ENCODE measurements around the gene STRN.
"Not testable (repeated sequence)": the region's sequence is repeated elsewhere in the genome, so short reads cannot be mapped to it uniquely, and the experiment has no call there.

STRN gene, protein sequence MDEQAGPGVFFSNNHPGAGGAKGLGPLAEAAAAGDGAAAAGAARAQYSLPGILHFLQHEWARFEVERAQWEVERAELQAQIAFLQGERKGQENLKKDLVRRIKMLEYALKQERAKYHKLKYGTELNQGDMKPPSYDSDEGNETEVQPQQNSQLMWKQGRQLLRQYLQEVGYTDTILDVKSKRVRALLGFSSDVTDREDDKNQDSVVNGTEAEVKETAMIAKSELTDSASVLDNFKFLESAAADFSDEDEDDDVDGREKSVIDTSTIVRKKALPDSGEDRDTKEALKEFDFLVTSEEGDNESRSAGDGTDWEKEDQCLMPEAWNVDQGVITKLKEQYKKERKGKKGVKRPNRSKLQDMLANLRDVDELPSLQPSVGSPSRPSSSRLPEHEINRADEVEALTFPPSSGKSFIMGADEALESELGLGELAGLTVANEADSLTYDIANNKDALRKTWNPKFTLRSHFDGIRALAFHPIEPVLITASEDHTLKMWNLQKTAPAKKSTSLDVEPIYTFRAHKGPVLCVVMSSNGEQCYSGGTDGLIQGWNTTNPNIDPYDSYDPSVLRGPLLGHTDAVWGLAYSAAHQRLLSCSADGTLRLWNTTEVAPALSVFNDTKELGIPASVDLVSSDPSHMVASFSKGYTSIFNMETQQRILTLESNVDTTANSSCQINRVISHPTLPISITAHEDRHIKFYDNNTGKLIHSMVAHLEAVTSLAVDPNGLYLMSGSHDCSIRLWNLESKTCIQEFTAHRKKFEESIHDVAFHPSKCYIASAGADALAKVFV

GRCh38 chr2:36966370-36967235, at the start of gene STRN:
STRN (minus strand) TSS chr2:36966536; CDS start chr2:36966463, 73 bp downstream.
- H3K27ac ChIP-seq = peak within 1 kb of the TSS; percentile 79
- DNase-seq (ENCODE audit: low read depth, low spot score) = peak; percentile 87

- H3K27ac ChIP-seq = no peak overlapping the region
Observed at GRCh38 chr2:37013315-37013641, 46.9 kb upstream of the STRN start.

GRCh38 chr2:37011130-37011529, 44.8 kb upstream of the STRN start:
- DNase-seq (ENCODE audit: low read depth, low spot score) = no peak
- H3K27ac ChIP-seq = no peak overlapping the region

More at GRCh38 chr2:37013315-37013641, 46.9 kb upstream of the STRN start:
- DNase-seq (ENCODE audit: low read depth, low spot score) = no peak

- peak overlapping the region; percentile 8 for H3K27ac ChIP-seq
- no peak for DNase-seq (ENCODE audit: low read depth, low spot score)
Observed at GRCh38 chr2:37005118-37005868, 39.0 kb upstream of the STRN start.

DNA sequence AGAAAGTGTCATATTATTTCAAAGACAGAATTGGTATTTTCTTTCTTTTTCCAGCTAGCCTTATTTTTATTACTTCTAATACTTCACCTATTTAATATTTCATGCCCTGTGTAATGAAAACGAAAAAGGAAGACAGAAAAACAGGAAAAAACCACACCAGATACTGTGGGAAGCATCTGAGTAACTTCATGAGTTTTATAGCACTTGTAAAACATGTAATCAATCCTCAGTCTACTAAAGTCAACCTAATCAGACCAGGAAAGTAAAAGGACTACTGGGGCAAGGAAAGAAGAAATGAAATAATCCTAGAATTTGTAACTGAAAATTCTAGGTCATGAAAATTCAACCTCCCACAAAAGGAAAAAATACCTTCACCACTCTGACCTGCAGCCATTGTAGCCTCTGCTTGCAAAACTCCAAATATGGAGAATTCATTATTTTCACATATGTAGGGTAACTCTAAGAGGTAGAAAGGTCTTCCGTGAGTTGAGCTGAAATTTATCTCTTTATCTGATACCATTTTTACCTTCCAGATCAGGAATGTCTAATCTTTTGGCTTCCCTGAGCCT, 34.7 kb upstream of the STRN start:
- H3K27ac ChIP-seq = peak overlapping the region; percentile 20
- DNase-seq (ENCODE audit: low read depth, low spot score) = no peak

DNA sequence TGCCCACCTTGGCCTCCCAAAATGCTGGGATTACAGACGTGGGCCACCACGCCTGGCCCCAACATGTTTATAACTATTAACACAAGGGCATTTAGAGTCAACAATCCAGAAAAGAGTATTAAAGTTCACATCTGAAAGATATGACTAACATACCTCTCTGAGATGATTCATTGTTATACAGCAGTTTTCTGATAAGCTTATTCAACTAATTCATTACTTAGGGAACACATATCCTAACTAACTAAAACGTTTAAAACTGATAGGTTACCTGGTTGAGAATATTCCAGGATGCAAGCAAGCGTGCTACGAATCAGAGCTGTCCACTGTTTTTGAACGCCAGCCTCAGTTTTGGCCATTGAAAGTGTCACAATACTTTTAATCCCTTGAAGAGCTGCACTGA, 34.0 kb upstream of the STRN start:
- H3K27ac ChIP-seq = peak overlapping the region; percentile 20
- DNase-seq (ENCODE audit: low read depth, low spot score) = peak; percentile 12

GRCh38 chr2:36999416-36999815, 33.1 kb upstream of the STRN start:
- H3K27ac ChIP-seq = not testable (repeated sequence)

GRCh38 chr2:36993841-36994620, 27.7 kb upstream of the STRN start:
- DNase-seq (ENCODE audit: low read depth, low spot score) = no peak
- H3K27ac ChIP-seq = no peak overlapping the region

More at GRCh38 chr2:36999416-36999815, 33.1 kb upstream of the STRN start:
- DNase-seq (ENCODE audit: low read depth, low spot score) = not testable (repeated sequence)

- H3K27ac ChIP-seq = no peak overlapping the region
- no peak for DNase-seq (ENCODE audit: low read depth, low spot score)
Observed at GRCh38 chr2:36988008-36988407, 21.7 kb upstream of the STRN start.

GRCh38 chr2:36982467-36982866, 16.1 kb upstream of the STRN start:
- no peak overlapping the region for H3K27ac ChIP-seq
- no peak for DNase-seq (ENCODE audit: low read depth, low spot score)

- H3K27ac ChIP-seq = no peak overlapping the region
- no peak for DNase-seq (ENCODE audit: low read depth, low spot score)
Observed at GRCh38 chr2:36981911-36982310, 15.6 kb upstream of the STRN start.

- not testable (repeated sequence) for H3K27ac ChIP-seq; DNase-seq (ENCODE audit: low read depth, low spot score)
Observed at GRCh38 chr2:36979007-36979406, 12.7 kb upstream of the STRN start.

GRCh38 chr2:36976065-36976464, 9.7 kb upstream of the STRN start:
- H3K27ac ChIP-seq = no peak overlapping the region
- no peak for DNase-seq (ENCODE audit: low read depth, low spot score)

GRCh38 chr2:36975306-36975705, 9.0 kb upstream of the STRN start:
- H3K27ac ChIP-seq = no peak overlapping the region
- no peak for DNase-seq (ENCODE audit: low read depth, low spot score)

DNA sequence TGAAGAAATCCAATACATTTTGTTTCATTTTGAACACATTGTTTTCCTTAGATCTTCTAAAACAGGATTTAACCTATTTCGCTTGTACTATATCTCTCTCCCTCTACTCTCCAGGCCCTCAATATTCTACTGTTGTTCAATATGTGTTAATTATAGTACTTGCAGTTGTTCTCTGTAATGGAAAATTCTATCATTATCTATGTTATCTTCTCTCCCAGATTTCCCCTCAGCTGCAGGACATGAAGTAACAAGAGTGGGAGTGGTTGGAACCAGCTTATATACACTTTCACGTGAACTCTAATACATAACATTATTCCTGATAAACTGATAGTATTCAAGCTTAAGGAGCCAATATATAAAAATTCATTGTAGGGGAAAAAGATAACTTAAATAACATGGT, 7.0 kb upstream of the STRN start:
- no peak for DNase-seq (ENCODE audit: low read depth, low spot score)
- no peak overlapping the region for H3K27ac ChIP-seq

DNA sequence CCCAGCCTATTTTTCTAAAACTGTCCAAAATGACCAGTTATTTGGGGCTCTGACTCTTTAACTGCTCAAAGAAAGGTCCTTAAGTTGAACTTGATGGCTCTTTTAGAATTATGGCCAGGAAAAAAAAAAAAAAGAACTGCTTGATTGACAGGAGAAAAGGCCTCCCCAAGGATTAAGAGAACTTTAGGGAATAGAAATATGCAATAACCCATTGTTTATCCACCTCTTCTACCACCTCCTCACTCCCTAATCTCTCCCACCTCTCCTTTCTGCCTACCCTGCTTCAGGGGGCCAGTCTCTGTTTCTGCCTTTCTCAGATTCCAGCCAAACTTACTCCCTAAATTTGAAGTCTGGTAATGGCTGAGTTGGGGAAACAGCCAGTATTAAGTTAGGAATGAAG, 5.7 kb upstream of the STRN start:
- H3K27ac ChIP-seq = no peak overlapping the region
- DNase-seq (ENCODE audit: low read depth, low spot score) = no peak

DNA sequence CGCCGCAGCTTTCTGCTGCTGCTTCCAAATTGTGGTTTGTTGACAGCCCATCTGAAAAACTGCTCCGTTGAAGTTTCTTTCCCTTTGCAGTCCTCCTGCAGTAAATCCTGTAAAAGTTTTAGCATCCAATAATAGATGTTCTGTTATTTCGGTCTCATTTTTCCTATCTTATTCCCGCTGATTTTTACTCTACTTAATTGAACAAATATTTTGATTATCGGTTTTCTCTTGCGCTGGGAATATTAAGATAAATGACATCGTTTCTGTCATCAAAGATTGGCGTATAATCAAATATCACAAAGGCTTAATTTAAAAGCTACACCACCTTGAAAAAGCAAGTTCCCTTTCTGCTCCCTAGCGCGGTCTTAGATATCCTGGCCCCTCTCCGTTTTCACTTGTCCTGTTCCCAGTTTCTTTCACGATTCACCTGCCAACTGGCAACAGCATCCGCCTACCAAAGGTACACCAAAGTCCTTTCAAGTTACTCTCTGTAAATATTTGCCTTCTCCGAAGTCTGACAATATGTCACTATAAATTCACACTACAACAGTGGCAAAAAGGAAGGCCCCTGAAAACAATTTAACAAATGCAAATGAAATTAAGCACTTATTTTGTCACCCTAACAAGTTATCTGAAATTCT, 1.0 kb upstream of the STRN start:
- no peak for DNase-seq (ENCODE audit: low read depth, low spot score)
- H3K27ac ChIP-seq = peak overlapping the region; percentile 79

DNA sequence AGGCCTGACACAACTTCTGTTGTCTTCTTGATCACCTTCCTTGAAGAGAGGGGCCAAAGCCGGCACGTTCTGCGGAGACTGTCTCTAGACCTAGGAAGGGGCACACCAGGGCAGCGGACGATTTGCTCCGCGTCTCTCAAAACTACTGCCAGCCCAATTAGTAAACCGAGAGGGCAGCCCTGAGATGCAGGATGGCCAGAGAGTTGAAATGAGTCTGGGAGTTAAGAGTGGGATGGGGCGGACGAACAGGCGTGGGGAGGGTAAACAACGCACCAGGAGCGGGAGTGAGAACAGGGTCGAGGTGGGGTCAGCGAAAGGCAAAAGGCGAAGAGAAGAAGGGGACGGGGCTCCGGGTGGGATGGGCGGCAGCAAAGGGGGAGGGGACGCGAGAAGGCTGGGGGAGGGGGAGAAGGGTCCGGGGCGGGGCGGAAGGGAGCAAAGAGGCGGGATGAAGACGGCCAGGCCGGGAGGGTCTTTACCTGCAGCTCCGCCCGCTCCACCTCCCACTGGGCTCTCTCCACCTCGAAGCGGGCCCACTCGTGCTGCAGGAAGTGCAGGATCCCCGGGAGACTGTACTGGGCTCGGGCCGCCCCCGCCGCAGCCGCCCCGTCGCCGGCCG, 476 bp downstream of the STRN start:
- no peak for DNase-seq (ENCODE audit: low read depth, low spot score)
- peak overlapping the region; percentile 79 for H3K27ac ChIP-seq
